ENCODE data around the gene CDH4. TPM values are rescaled to one million over a fixed set of nuclear protein-coding genes. Genes with fewer than 3 reads are reported as not detected.

Gene CDH4
- total and polyA plus RNA-seq, 11 donors, result 0.04 to 0.54 (median 0.08) TPM; not detected in 1

- Histone ChIP-seq H3K36me3 (no peaks in the 10 kb centered on the region), H3K9me3 (no peaks in the 10 kb centered on the region), H3K4me3 (no peak overlapping the region), H3K27me3 (peaks cover 0 to 25% (median 2%) of the 10 kb centered on the region in 9 donors), H3K27ac (no peak overlapping the region), H3K4me1 (peaks cover 0 to 11% (median 0%) of the 10 kb centered on the region in 12 donors)
- intact Hi-C loops (cut with DNase I), result no loop called here
- ATAC-seq, result no peak
- no peak for DNase-seq
- WGBS, 4 donors, result 80 to 87% (median 83%) methylated on average over 14 to 15 of the region's 15 CpGs
- TF ChIP-seq CTCF (IDR thresholded peaks at IDR 0.05) (no peak), POLR2A (IDR thresholded peaks at IDR 0.05) (no peak)
Measured at GRCh38 chr20:61435184-61435822, 183.2 kb downstream of the CDH4 start.

- H3K36me3 ChIP-seq, result no peaks in the 10 kb centered on the region
- H3K4me3 ChIP-seq, result no peak overlapping the region
- peaks cover 0 to 11% (median 0%) of the 10 kb centered on the region in 12 donors for H3K4me1 ChIP-seq
- peaks cover 0 to 25% (median 2%) of the 10 kb centered on the region in 9 donors for H3K27me3 ChIP-seq
- H3K27ac ChIP-seq, result no peak overlapping the region
- 57 to 80% (median 62%) methylated on average over 2 to 3 of the region's 3 CpGs for WGBS, 4 donors
- intact Hi-C loops (cut with DNase I), result no loop called here
- DNase-seq (no peak), ATAC-seq (no peak)
- TF ChIP-seq POLR2A (IDR thresholded peaks at IDR 0.05) (no peak), CTCF (IDR thresholded peaks at IDR 0.05) (no peak)
- no peaks in the 10 kb centered on the region for H3K9me3 ChIP-seq
Measured at GRCh38 chr20:61435823-61436220, 183.8 kb downstream of the CDH4 start.

- H3K27ac ChIP-seq, result no peak overlapping the region
- DNase-seq (no peak), ATAC-seq (no peak)
- TF ChIP-seq POLR2A (IDR thresholded peaks at IDR 0.05), result no peak
- no peak for TF ChIP-seq CTCF (IDR thresholded peaks at IDR 0.05)
- intact Hi-C loops (cut with DNase I), result no loop called here
- peaks cover 0 to 11% (median 0%) of the 10 kb centered on the region in 12 donors for H3K4me1 ChIP-seq
- no peak overlapping the region for H3K4me3 ChIP-seq
- H3K36me3 ChIP-seq, result no peaks in the 10 kb centered on the region
- 58 to 85% (median 64%) methylated on average over 2 of the region's 2 CpGs for WGBS, 4 donors
- no peaks in the 10 kb centered on the region for H3K9me3 ChIP-seq
- peaks cover 0 to 25% (median 2%) of the 10 kb centered on the region in 9 donors for H3K27me3 ChIP-seq
Measured at GRCh38 chr20:61436283-61436666, 184.2 kb downstream of the CDH4 start.

- Histone ChIP-seq H3K4me1 (peaks cover 0 to 11% (median 0%) of the 10 kb centered on the region in 12 donors), H3K4me3 (no peak overlapping the region), H3K9me3 (no peaks in the 10 kb centered on the region), H3K27me3 (peaks cover 0 to 25% (median 2%) of the 10 kb centered on the region in 9 donors), H3K36me3 (no peaks in the 10 kb centered on the region), H3K27ac (no peak overlapping the region)
- DNase-seq (no peak), ATAC-seq (peak in 1 of 4 donors; percentile 14)
- 40 to 53% (median 49%) methylated on average over 8 of the region's 8 CpGs for WGBS, 4 donors
- intact Hi-C loops (cut with DNase I), result no loop called here
- TF ChIP-seq POLR2A (IDR thresholded peaks at IDR 0.05), result no peak
Measured at GRCh38 chr20:61436667-61437279, 184.7 kb downstream of the CDH4 start.
